BLaER1 (cell line): ENCODE results near the gene HAVCR1.
"Not testable (repeated sequence)": the region's sequence is repeated elsewhere in the genome, so short reads cannot be mapped to it uniquely, and the experiment has no call there.

Experiments used
- H3K27ac ChIP-seq: shearing (Covaris generic); formaldehyde crosslinking; 2 replicates; pipeline ENCODE4 v1.8.1; 2022
- H3K27me3 ChIP-seq: shearing (Covaris generic); formaldehyde crosslinking; 2 replicates; pipeline ENCODE4 v1.8.1; 2022
- H3K36me3 ChIP-seq: shearing (Covaris generic); formaldehyde crosslinking; 2 replicates; pipeline ENCODE4 v1.8.1; 2022
- H3K4me1 ChIP-seq: shearing (Covaris generic); formaldehyde crosslinking; 2 replicates; pipeline ENCODE4 v1.8.1; 2022
- H3K4me2 ChIP-seq: shearing (Covaris generic); formaldehyde crosslinking; 2 replicates; pipeline ENCODE4 v1.8.1; 2022
- H3K4me3 ChIP-seq: shearing (Covaris generic); formaldehyde crosslinking; 2 replicates; pipeline ENCODE4 v1.8.1; 2022
- H3K9ac ChIP-seq: shearing (Covaris generic); formaldehyde crosslinking; 2 replicates; pipeline ENCODE4 v1.8.1; 2022
- H3K9me3 ChIP-seq: shearing (Covaris generic); formaldehyde crosslinking; 2 replicates; pipeline ENCODE4 v1.8.1; 2022
- H4K20me1 ChIP-seq: shearing (Covaris generic); formaldehyde crosslinking; 2 replicates; pipeline ENCODE4 v1.8.1; 2022
- Cebpa-rat ChIP-seq: shearing (Covaris generic); IDR thresholded peaks from 2 replicates; pipeline ENCODE4 v1.8.1; 2022

HAVCR1 gene

GRCh38 chr5:157051604-157052245 is 7.2 kb downstream of the HAVCR1 start:
- no peak overlapping the region for H3K4me2 ChIP-seq
- H3K27me3 ChIP-seq, result no peaks in the 10 kb centered on the region
- no peak for TF ChIP-seq Cebpa-rat
- H3K9me3 ChIP-seq, result no peaks in the 10 kb centered on the region; the same call in 1 of the 2 replicates
- no peaks in the 10 kb centered on the region for H4K20me1 ChIP-seq
- H3K4me3 ChIP-seq, result no peak overlapping the region
- H3K9ac ChIP-seq, result no peak overlapping the region
- H3K36me3 ChIP-seq, result no peaks in the 10 kb centered on the region
- no peak overlapping the region for H3K27ac ChIP-seq
- H3K4me1 ChIP-seq, result no peaks in the 10 kb centered on the region

DNA sequence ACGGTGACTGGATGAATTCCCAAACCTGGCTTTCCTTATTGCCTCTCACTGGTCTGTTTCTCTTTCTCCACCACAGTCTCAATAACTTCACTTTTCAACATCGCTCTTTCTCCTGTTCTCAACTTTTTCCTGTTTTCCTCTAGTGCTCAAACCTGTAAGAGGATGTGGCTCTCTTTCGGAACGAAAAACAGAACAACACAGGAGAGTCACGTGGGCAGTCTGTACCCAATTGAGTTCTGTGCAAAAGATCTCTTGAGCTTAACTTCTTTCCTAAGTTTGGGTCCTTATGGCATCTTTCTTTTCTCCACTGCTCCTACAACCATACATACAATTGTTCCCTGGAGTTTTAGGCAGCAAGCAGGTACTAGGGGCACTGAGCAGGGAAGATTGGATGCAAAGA is 8.9 kb downstream of the HAVCR1 start:
- Histone ChIP-seq H3K27me3 (no peaks in the 10 kb centered on the region), H3K4me2 (no peak overlapping the region), H3K36me3 (no peaks in the 10 kb centered on the region), H3K9me3 (no peaks in the 10 kb centered on the region), H3K27ac (no peak overlapping the region), H3K4me1 (no peaks in the 10 kb centered on the region), H3K4me3 (no peak overlapping the region), H3K9ac (no peak overlapping the region), H4K20me1 (no peaks in the 10 kb centered on the region)
- TF ChIP-seq Cebpa-rat, result no peak

GRCh38 chr5:157049605-157050004 is 9.3 kb downstream of the HAVCR1 start:
- no peak overlapping the region for H3K4me3 ChIP-seq
- no peaks in the 10 kb centered on the region for H3K4me1 ChIP-seq
- no peaks in the 10 kb centered on the region for H3K9me3 ChIP-seq
- no peak overlapping the region for H3K9ac ChIP-seq
- H3K27ac ChIP-seq, result no peak overlapping the region
- no peaks in the 10 kb centered on the region for H4K20me1 ChIP-seq
- TF ChIP-seq Cebpa-rat, result no peak
- H3K36me3 ChIP-seq, result no peaks in the 10 kb centered on the region
- no peaks in the 10 kb centered on the region for H3K27me3 ChIP-seq
- H3K4me2 ChIP-seq, result no peak overlapping the region

DNA sequence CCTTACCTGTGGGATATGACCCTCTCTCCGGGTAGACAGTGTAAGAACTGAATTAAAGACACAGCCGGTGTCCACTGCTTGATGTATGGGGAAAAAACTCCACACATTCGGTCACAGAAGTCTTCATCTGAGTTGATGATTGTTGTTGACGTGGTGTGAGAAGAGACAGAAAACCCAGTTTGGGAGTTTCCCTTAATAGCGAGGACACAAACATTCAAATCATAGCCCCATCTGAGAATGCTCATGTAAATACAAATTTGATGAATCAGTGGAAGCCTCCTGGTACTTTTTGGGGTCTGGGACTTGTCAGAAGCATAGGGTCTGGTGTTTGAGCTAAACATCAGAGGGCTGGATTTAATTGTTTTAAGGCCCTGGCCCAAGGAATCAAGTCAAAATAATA is 11.0 kb downstream of the HAVCR1 start:
- Histone ChIP-seq H3K4me2 (no peak overlapping the region), H3K9me3 (no peaks in the 10 kb centered on the region), H3K4me3 (no peak overlapping the region), H3K4me1 (no peaks in the 10 kb centered on the region), H4K20me1 (no peaks in the 10 kb centered on the region), H3K9ac (no peak overlapping the region), H3K36me3 (no peaks in the 10 kb centered on the region), H3K27me3 (no peaks in the 10 kb centered on the region), H3K27ac (no peak overlapping the region)
- no peak for TF ChIP-seq Cebpa-rat

DNA sequence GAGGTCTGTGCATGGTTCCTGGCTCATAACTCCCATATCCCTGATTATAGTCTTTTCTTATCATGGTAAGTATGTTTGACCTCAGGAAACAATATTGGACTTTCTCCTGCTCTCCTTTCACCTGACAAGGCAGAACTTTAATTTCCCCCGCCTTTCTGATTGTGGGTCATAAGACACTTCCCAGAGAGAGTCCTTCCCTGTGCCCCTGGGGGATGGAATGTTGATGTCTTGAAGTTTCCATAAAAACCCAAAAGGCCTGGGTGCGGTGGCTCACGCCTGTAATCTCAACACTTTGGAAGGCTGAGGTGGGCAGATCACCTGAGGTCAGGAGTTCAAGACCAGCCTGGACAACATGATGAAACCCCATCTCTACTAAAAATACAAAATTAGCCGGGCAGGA is 11.9 kb downstream of the HAVCR1 start:
- not testable (repeated sequence) for H4K20me1 ChIP-seq, H3K4me1 ChIP-seq, H3K36me3 ChIP-seq, H3K9ac ChIP-seq, H3K27me3 ChIP-seq, H3K9me3 ChIP-seq, H3K4me2 ChIP-seq, H3K27ac ChIP-seq, H3K4me3 ChIP-seq

DNA sequence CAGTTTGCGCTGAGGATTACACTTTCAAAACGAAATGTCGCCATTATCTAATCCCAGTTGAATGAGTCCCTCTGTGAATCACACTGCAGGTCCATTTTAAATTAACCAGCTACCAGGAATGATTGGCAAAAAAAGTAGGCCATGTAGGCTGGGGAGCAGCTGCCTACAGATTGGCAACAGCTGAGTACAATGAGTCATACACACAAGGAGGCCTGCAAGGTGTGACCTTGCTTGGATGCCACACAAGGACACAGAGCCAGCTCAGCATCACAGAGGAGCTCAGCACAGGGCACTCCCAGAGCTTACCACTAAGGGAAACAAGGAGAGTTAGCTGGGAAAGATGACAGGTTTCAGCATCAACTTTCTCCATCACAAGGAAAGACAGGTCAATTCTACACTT is 12.9 kb downstream of the HAVCR1 start:
- no peak for TF ChIP-seq Cebpa-rat
- no peaks in the 10 kb centered on the region for H3K4me1 ChIP-seq
- no peak overlapping the region for H3K9ac ChIP-seq
- H4K20me1 ChIP-seq, result no peaks in the 10 kb centered on the region
- H3K27ac ChIP-seq, result no peak overlapping the region
- no peaks in the 10 kb centered on the region for H3K36me3 ChIP-seq
- no peaks in the 10 kb centered on the region for H3K27me3 ChIP-seq
- H3K9me3 ChIP-seq, result no peaks in the 10 kb centered on the region
- no peak overlapping the region for H3K4me2 ChIP-seq
- no peak overlapping the region for H3K4me3 ChIP-seq

- no peak overlapping the region for H3K4me2 ChIP-seq
- H4K20me1 ChIP-seq, result no peaks in the 10 kb centered on the region
- H3K9me3 ChIP-seq, result no peaks in the 10 kb centered on the region
- no peaks in the 10 kb centered on the region for H3K27me3 ChIP-seq
- H3K27ac ChIP-seq, result no peak overlapping the region
- TF ChIP-seq Cebpa-rat, result no peak
- H3K4me1 ChIP-seq, result no peaks in the 10 kb centered on the region
- no peak overlapping the region for H3K9ac ChIP-seq
- no peak overlapping the region for H3K4me3 ChIP-seq
- H3K36me3 ChIP-seq, result no peaks in the 10 kb centered on the region
Measured at GRCh38 chr5:157045601-157046000, 13.3 kb downstream of the HAVCR1 start.

DNA sequence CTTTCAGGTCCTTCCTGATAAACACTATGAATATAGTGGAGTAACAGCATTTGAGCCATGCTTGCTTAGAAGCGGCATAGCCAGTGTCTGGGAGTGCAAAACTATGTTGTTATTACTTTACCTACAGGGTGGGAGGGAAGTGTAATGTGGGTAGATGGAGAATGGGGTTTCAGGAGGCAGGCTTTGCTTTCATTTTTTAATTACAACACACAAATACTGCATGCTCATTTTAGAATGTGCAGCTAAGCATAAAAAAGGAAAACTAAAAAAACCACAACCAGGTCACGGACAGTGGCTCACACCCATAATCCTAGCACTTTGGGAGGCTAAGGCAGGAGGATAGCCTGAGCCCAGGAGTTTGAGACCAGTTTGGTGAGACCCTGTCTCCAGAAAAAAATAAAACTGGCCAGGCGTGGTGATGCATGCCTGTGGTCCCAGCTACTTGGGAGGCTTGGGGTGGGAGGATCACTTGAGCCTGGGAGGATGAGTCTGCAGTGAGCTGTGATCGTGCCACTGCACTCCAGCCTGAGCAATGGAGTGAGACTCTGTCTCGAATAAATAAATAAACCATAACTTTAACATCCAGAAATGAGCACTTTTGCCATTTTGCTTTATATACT is 20.2 kb downstream of the HAVCR1 start:
- Histone ChIP-seq H3K9ac (no peak overlapping the region), H3K4me2 (peak overlapping the region; percentile 61), H3K4me3 (no peak overlapping the region), H3K4me1 (peaks cover 21% of the 10 kb centered on the region), H4K20me1 (no peaks in the 10 kb centered on the region), H3K27me3 (no peaks in the 10 kb centered on the region), H3K36me3 (no peaks in the 10 kb centered on the region), H3K9me3 (no peaks in the 10 kb centered on the region), H3K27ac (no peak overlapping the region)
- no peak for TF ChIP-seq Cebpa-rat

- H3K4me1 ChIP-seq, result peaks cover 21% of the 10 kb centered on the region
- H3K4me3 ChIP-seq, H4K20me1 ChIP-seq, H3K9ac ChIP-seq, H3K27me3 ChIP-seq, H3K9me3 ChIP-seq, H3K36me3 ChIP-seq, H3K27ac ChIP-seq, H3K4me2 ChIP-seq: not testable (repeated sequence)
Measured at GRCh38 chr5:157034106-157035072, 24.5 kb downstream of the HAVCR1 start.

DNA sequence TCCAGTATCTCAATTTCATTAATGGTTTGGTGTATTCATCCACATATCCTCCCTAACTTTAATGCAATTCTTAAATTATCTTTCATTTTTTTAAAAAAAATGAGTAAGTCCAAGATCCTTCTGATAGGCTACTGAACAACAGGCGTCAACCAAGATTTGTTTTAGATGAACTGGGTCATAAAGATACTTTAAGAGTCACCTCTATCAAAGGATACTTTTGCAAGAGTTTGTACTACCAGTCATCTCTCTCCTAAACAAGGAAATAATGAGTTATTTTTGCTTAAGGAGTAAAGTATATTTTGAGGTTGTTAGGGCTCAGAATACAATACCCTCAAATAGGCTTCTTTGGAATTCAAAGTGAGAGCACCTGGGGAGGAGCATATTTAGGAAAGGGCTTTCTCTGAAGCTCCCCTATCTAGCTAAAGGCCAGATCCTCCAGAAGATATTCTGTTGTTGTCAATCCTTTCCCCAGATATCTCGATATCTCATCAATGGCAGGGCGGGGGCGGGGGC is 25.8 kb downstream of the HAVCR1 start:
- no peak overlapping the region for H3K27ac ChIP-seq
- peaks cover 8% of the 10 kb centered on the region for H3K4me1 ChIP-seq
- no peak overlapping the region for H3K9ac ChIP-seq
- no peaks in the 10 kb centered on the region for H4K20me1 ChIP-seq
- H3K36me3 ChIP-seq, result no peaks in the 10 kb centered on the region
- H3K4me3 ChIP-seq, result no peak overlapping the region
- no peak overlapping the region for H3K4me2 ChIP-seq
- TF ChIP-seq Cebpa-rat, result no peak
- no peaks in the 10 kb centered on the region for H3K27me3 ChIP-seq
- no peaks in the 10 kb centered on the region for H3K9me3 ChIP-seq
